GM19372 (cell line): ENCODE data around the gene MTCH1.
"Not testable (repeated sequence)": the region's sequence is repeated elsewhere in the genome, so short reads cannot be mapped to it uniquely, and the experiment has no call there.

Experiments used
- ATAC-seq: cut with Tn5 transposase; IDR thresholded peaks from one replicate; pipeline ENCODE4 v1.9.1; 2021; ENCODE audit warnings: mild to moderate bottlenecking, low read depth, moderate library complexity; ENCODE audit not compliant: unreplicated experiment

Gene MTCH1

GRCh38 chr6:36955136-36955535, 30.9 kb downstream of the MTCH1 start:
- no peak for ATAC-seq

GRCh38 chr6:36954262-36954931, 31.6 kb downstream of the MTCH1 start, which contains the start of gene PI16:
TSS of gene PI16 (plus strand) at chr6:36954738. CDS start at chr6:36954761, 23 bp downstream.
- ATAC-seq, result no peak

DNA sequence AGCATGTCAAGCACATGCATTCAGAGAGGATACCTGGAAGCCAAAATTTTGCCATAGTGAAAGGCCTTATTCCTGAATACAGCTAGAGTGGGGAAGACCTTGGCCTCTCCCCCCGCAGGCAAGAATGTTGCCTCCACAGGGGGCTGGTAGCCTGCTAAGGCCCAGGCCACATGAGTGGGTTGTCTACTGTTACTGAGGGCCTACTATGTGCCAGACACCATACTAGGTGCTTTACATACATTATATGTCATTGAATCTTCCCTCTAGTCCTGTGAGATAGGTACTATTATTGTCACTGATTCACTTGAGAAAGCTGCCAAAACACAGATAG, 32.1 kb downstream of the MTCH1 start:
- ATAC-seq, result no peak

GRCh38 chr6:36949636-36950035, 36.4 kb downstream of the MTCH1 start:
- no peak for ATAC-seq

DNA sequence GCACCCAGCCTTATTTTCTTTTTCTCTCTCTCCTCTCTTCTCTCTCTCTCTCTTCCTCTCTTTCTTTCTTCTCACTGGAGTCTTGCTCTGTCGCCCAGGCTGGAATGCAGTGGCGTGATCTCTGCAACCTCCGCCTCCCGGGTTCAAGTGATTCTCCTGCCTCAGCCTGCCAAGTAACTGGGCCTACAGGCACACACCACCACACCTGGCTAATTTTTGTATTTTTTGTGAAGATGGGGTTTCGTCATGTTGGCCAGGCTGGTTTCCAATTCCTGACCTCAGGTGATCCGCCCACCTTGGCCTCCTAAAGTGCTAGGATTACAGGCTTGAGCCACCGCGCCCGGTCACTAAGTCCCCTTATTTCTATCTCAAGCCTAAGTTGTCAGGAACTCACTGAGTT, 36.9 kb downstream of the MTCH1 start:
- ATAC-seq, result not testable (repeated sequence)

- no peak for ATAC-seq
Measured at GRCh38 chr6:36947570-36948351, 38.2 kb downstream of the MTCH1 start.

GRCh38 chr6:36946526-36946925, 39.5 kb downstream of the MTCH1 start:
- ATAC-seq, result no peak

DNA sequence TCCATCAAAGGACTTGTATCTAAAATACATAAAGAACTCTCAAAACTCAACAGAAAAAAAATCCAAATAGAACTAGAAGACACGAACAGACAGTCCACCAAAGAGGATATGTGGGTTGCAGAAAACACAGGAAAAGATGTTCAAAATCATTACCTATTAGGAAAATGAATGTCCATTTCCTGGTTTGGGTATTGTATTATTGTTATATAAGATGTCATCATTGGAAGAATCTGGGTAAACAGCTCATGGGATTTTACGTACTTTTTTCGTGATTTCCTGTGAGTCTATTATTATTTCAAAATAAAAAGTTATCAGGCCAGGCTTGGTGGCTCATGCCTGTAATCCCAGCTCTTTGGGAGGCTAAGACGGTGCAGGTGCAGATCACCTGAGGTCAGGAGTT, 40.7 kb downstream of the MTCH1 start:
- no peak for ATAC-seq

GRCh38 chr6:36944650-36945049, 41.3 kb downstream of the MTCH1 start:
- no peak for ATAC-seq

DNA sequence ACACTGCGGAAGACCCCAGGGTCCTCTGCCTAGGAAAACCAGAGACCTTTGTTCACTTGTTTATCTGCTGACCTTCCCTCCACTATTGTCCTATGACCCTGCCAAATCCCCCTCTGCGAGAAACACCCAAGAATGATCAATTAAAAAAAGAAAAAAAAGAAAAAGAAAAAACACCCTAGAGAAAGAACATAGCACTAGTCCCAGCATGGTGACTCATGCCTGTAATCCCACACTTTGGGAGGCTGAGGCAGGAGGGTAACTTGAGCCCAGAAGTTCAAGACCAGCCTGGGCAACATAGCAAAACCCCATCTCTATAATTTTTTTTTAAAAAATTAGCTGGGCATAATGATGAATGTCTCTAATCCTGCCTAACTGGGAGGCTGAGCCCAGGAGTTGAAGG, 43.7 kb downstream of the MTCH1 start:
- ATAC-seq, result not testable (repeated sequence)

DNA sequence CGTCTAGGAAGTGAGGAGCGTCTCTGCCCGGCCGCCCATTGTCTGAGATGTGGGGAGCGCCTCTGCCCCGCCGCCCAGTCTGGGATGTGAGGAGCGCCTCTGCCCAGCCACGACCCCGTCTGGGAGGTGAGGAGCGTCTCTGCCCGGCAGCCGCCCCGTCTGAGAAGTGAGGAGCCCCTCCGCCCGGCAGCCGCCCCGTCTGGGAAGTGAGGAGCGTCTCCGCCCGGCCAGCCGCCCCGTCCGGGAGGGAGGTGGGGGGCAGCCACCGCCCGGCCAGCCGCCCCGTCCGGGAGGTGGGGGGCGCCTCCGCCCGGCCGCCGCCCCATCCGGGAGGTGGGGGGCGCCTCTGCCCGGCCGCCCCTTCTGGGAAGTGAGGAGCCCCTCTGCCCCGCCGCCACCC, 44.4 kb downstream of the MTCH1 start:
- ATAC-seq, result not testable (repeated sequence)

DNA sequence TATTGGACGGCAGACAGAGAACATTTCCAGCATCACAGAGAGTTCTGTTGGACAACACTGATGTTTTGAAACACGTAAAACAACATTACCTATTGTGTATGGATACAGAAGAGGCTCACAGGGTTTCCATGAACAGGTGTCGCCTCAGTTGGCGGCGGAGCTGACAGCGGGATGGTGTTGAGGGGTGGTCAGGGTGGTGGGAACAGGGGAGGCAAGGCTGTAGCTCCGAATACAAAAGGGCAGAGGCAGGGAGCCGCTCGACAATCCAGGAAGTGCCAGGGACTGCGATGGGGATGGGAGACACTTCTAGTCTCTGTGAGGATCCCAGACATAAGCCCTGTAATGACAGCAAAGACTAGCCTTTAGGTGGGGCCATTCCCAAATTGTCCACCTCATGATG, 46.0 kb downstream of the MTCH1 start:
- ATAC-seq, result no peak

GRCh38 chr6:36939005-36939404, 47.0 kb downstream of the MTCH1 start:
- not testable (repeated sequence) for ATAC-seq

GRCh38 chr6:36938536-36938935, 47.5 kb downstream of the MTCH1 start:
- ATAC-seq, result no peak

DNA sequence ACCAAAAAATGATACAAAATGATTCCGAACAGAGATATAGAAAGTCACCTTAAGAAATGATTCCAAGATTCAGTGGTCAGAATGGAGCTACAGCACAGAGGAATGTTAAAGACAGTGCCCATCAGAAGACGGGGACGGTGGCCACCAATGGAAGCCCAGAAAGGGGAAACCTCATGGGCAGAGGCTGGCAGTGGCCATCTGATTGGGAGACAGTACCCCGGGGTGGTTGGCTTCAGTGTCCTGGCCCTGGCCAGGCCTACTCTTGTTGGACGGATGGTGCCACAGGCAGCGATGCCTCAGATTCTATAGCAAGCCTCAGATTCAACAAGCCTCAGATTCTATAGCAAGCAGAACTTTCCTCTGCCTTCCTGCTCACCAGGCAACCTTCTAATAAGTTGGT, 48.1 kb downstream of the MTCH1 start:
- ATAC-seq, result no peak

GRCh38 chr6:36936824-36937223, 49.2 kb downstream of the MTCH1 start:
- ATAC-seq, result no peak

GRCh38 chr6:36934901-36935300, 51.1 kb downstream of the MTCH1 start:
- ATAC-seq, result no peak

DNA sequence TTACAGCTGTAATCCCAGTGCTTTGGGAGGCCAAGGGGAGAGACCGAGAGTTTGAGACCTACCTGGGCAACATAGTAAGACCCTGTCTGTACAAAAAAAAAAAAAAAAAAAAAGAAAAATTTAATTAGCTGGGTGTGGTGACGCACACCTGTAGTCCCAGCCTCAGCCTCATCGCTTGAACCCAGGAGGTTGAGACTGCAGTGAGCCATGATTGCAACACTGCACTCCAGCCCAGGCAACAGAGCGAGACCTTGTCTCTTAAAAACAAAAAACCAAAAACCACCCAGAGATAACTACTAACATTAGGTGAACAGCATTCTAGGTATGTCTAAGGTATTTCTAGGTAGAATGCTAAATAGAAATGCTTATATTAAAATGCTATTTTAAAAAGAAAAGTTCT, 52.5 kb downstream of the MTCH1 start:
- ATAC-seq, result no peak

GRCh38 chr6:36933102-36933501, 52.9 kb downstream of the MTCH1 start:
- ATAC-seq, result no peak

DNA sequence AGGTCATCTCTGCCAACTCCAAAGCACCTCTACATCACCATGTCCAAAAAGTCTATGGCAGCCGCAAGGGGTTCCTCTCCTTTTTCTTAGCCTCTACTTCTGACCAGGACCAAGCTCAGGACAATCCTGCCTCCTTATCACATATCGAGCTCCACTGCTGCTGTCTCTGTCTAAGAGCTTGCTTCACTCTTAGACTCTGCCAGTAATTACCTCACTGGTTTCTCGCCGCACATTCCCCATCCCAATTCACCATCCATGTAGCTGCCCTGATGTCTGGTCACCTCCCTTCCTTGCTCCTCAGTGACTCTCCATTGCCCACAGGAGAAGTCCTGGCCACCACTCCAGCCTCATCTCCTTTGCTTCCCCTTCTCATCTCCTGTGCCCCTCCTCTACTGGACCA, 55.5 kb downstream of the MTCH1 start:
- ATAC-seq, result no peak

DNA sequence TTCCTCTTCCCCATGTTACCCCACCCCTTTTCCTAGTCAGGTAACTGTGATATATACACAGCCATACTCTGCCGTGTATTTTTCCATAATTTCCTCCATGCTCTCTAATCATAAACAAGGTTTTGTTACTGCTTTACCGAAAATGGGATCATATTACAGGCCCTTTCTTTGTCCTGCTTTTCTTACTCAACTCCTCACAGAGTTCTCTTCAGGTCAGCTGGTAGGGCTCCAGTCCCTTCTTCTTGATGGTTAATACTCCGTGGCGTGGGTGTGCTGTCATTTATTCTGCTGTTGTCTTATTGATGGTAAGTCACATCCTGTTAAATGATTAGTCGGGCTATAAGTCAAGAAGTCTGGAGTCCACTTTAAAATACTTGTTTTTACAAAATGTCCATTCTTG, 56.4 kb downstream of the MTCH1 start:
- no peak for ATAC-seq

DNA sequence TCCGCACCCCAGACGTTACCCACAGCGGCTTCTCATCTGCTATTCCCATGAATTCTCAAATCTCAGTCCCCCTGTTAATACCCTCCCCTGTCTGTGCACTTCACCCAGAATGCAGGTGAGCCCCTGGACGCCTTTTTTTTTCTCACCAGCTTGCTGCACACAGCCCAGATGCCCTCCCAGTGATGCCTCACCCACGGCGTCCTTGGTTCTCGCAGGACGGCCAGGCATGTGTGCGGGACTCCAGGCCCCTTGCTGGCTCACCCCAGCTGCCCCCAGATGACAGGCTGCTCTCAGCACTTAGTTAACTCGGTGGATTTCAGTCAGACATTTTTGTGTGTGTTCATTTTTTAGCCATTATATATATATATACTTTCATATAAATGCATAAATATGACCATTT, 56.8 kb downstream of the MTCH1 start:
- ATAC-seq, result no peak
